ENCODE data around the gene CCDC154. TPM values are rescaled to one million over a fixed set of nuclear protein-coding genes. Genes with fewer than 3 reads are reported as not detected.
A peak's percentile ranks its signal among the peaks of the same experiment; 100 is the strongest.

The CCDC154 gene
- total and polyA plus RNA-seq, 2 of the 4 experiments (the other 2 are of a cell fraction): 0.09 TPM; not detected in 1

DNA sequence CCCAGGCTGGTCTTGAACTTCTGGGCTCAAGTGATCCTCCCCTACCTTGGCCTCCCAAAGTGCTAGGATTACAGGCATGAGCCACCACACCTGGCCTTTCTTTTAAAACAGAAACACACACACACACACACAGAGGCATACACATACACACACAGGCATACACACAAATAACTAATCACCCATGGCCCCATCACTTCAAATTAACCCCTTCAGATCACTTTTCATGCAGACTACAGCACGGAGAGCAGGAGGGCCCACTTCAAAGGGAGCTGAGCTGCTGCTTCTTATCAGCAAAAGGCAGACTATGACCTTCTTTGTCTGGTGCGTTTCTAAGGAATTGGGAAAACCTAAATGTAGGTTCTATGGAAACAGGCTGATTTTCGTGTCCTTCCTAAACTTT is 28.6 kb upstream of the CCDC154 start:
- H3K36me3 ChIP-seq (ENCODE audit: control insufficient read depth, insufficient read depth, low read length): peaks cover 3% of the 10 kb centered on the region; the same call in 1 of the 2 replicates
- H2AK5ac ChIP-seq (ENCODE audit: low read depth, low read length): 0 out of 2 replicates have a peak overlapping the region, but pooled peaks have one; percentile 14
- POLR2A ChIA-PET (ENCODE audit: unreplicated experiment): no interaction called here
- H3K14ac ChIP-seq (replicated peaks; ENCODE audit: low read depth, low read length): no peak overlapping the region
- no peak overlapping the region for H3K56ac ChIP-seq (ENCODE audit: extremely low read depth, insufficient read depth, low read length)
- H2AK9ac ChIP-seq (replicated peaks; ENCODE audit: low read depth, low read length, poor library complexity): no peak overlapping the region
- dilution Hi-C loops (cut with HindIII; ENCODE audit: low sequenced_read_pairs, unreplicated experiment) (no loop called here), intact Hi-C loops (cut with micrococcal nuclease) (loop anchor here (10.0 kb wide), 1 partner anchor 48 kb away; the partner anchor contains the start of gene UQCC4), in situ Hi-C loops (cut with MboI; ENCODE audit: low sequenced_read_pairs) (no loop called here)
- no CpG with 5 or more reads among the region's 3 CpGs for WGBS, 2 experiments (ENCODE audit: extremely low coverage in 2 of 2, insufficient read length in 1 of 2)
- H3K27me3 ChIP-seq (ENCODE audit: control insufficient read depth, insufficient read depth, low read length): no peaks in the 10 kb centered on the region
- DNase-seq: no peak
- CTCF ChIA-PET: interaction anchor here (0.9 kb wide), 1 partner anchor 9 kb away, joined by 5 read pairs; no protein-coding TSS in a partner anchor
- TF ChIP-seq MXI1 (IDR thresholded peaks at IDR 0.05; ENCODE audit: borderline replicate concordance, low read depth, low read length): no peak
- TF ChIP-seq MAZ (IDR thresholded peaks at IDR 0.05; ENCODE audit: borderline replicate concordance, low read depth, low read length): no peak
- H4K20me1 ChIP-seq (ENCODE audit: insufficient read depth, low read length): peaks cover 24% of the 10 kb centered on the region; the same call in 1 of the 2 replicates
- no TSS peak for BruUV-seq (replicated peaks)
- no peak overlapping the region for H4K5ac ChIP-seq (ENCODE audit: low read depth, low read length)
- H2BK120ac ChIP-seq (ENCODE audit: low read depth, low read length): no peak overlapping the region
- H2BK5ac ChIP-seq (ENCODE audit: low read depth, low read length, poor library complexity, severe bottlenecking): no peak overlapping the region
- H3K9ac ChIP-seq (ENCODE audit: low read depth, low read length): no peak overlapping the region
- no peak overlapping the region for H2BK15ac ChIP-seq (ENCODE audit: low read depth, low read length)
- no peak overlapping the region for H3K4me2 ChIP-seq (ENCODE audit: low read depth, low read length)
- H3K79me1 ChIP-seq (ENCODE audit: low read depth in 1 of 2, low read length in 2 of 2): peaks cover 29 to 60% of the 10 kb centered on the region in 2 experiments
- no peak overlapping the region for H3K23ac ChIP-seq (ENCODE audit: low read depth, low read length)
- H3K27ac ChIP-seq (ENCODE audit: insufficient read depth, low read length): no peak overlapping the region
- H3K9me3 ChIP-seq (ENCODE audit: control insufficient read depth, insufficient read depth, low read length): peaks cover 3% of the 10 kb centered on the region; the same call in 1 of the 2 replicates
- no peak overlapping the region for H4K91ac ChIP-seq (ENCODE audit: insufficient read depth, low read depth, low read length)
- 0 out of 2 replicates have a peak, but pooled peaks cover 7% of the 10 kb centered on the region for H3K4me1 ChIP-seq (ENCODE audit: control insufficient read depth, insufficient read depth, low read length)
- H3K4me3 ChIP-seq (ENCODE audit: insufficient read depth, low read depth, low read length): no peak overlapping the region
- ATAC-seq (ENCODE audit: low read depth): no peak
- H3K9me1 ChIP-seq (ENCODE audit: insufficient read depth, low read length): peaks cover 8% of the 10 kb centered on the region; the same call in 1 of the 2 replicates
- H3K18ac ChIP-seq (ENCODE audit: low read depth, low read length): no peak overlapping the region
- no peak overlapping the region for H2AFZ ChIP-seq (replicated peaks; ENCODE audit: low read length, poor library complexity)
- H2BK20ac ChIP-seq (ENCODE audit: low read depth, low read length): no peak overlapping the region
- H3K4ac ChIP-seq (ENCODE audit: low read depth, low read length): no peak overlapping the region
- no peak overlapping the region for H4K8ac ChIP-seq (ENCODE audit: low read depth in 2 of 2, low read length in 2 of 2)

All from IMR-90 (cell line).